Mucosa of stomach (tissue), 1 donor: ENCODE measurements around the gene GTPBP10.
"Not testable (repeated sequence)": the region's sequence is repeated elsewhere in the genome, so short reads cannot be mapped to it uniquely, and the experiment has no call there.

Source experiments
- H3K27me3 ChIP-seq: one replicate; pipeline ENCODE4 v1.7.0; 2013; ENCODE audit warnings: mild to moderate bottlenecking, low read length; ENCODE audit not compliant: control insufficient read depth, insufficient read depth
- H3K36me3 ChIP-seq: one replicate; pipeline ENCODE4 v1.7.0; 2013; ENCODE audit warnings: low read length; ENCODE audit not compliant: control insufficient read depth, insufficient read depth
- H3K4me1 ChIP-seq: one replicate; pipeline ENCODE4 v1.7.0; 2013; ENCODE audit warnings: mild to moderate bottlenecking, low read length; ENCODE audit not compliant: control insufficient read depth, insufficient read depth
- H3K4me3 ChIP-seq: one replicate; pipeline ENCODE4 v1.7.0; 2013; ENCODE audit warnings: low read length
- H3K9ac ChIP-seq: one replicate; pipeline ENCODE4 v1.7.0; 2013; ENCODE audit warnings: mild to moderate bottlenecking, low read length, moderate library complexity
- H3K9me3 ChIP-seq: one replicate; pipeline ENCODE4 v1.7.0; 2013; ENCODE audit warnings: mild to moderate bottlenecking, low read length, moderate library complexity; ENCODE audit not compliant: control insufficient read depth
- donor health status: Pancreatic carcinoma.

GTPBP10 gene

GRCh38 chr7:90326500-90326899, 20.0 kb upstream of the GTPBP10 start:
- H3K4me1 ChIP-seq = peaks cover under 1% of the 10 kb centered on the region
- H3K9me3 ChIP-seq = no peaks in the 10 kb centered on the region
- no peaks in the 10 kb centered on the region for H3K36me3 ChIP-seq
- H3K9ac ChIP-seq = no peak overlapping the region
- H3K27me3 ChIP-seq = peaks cover 14% of the 10 kb centered on the region
- no peak overlapping the region for H3K4me3 ChIP-seq

DNA sequence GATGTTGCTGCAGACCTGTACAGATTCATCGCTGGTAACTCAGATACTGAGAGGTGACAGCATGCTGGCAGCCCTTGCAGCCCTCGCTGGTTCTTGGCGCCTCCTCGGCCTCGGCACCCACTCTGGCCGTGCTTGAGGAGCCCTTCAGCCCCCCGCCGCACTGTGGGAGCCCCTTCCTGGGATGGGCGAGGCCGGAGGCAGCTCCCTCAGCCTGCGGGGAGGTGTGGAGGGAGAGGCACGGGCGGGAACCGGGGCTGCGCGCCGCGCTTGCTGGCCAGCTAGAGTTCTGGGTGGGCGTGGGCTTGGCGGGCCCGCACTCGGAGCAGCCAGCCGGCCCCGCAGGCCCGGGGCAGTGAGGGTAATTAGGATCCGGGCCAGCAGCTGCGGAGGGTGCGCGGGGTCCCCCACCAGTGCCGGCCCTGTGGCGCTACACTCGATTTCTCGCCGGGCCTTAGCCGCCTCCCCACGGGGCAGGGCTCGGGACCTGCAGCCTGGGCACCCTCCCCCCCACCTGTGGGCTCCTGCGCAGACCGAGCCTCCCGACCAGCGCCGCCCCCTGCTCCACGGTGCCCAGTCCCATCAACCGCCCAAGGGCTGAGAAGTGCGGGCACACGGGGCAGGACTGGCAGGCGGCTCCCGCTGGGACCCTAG, 12.2 kb upstream of the GTPBP10 start:
- no peak overlapping the region for H3K4me3 ChIP-seq
- H3K9me3 ChIP-seq = no peaks in the 10 kb centered on the region
- H3K27me3 ChIP-seq = no peaks in the 10 kb centered on the region
- H3K36me3 ChIP-seq = no peaks in the 10 kb centered on the region
- H3K4me1 ChIP-seq = no peaks in the 10 kb centered on the region
- no peak overlapping the region for H3K9ac ChIP-seq

- H3K27me3 ChIP-seq, H3K4me3 ChIP-seq, H3K9ac ChIP-seq, H3K9me3 ChIP-seq, H3K4me1 ChIP-seq, H3K36me3 ChIP-seq: not testable (repeated sequence)
Measured at GRCh38 chr7:90334926-90335325, 11.6 kb upstream of the GTPBP10 start.

GRCh38 chr7:90337106-90337505, 9.4 kb upstream of the GTPBP10 start:
- H3K9ac ChIP-seq = no peak overlapping the region
- no peaks in the 10 kb centered on the region for H3K9me3 ChIP-seq
- no peaks in the 10 kb centered on the region for H3K36me3 ChIP-seq
- no peaks in the 10 kb centered on the region for H3K4me1 ChIP-seq
- no peaks in the 10 kb centered on the region for H3K27me3 ChIP-seq
- H3K4me3 ChIP-seq = no peak overlapping the region

- Histone ChIP-seq H3K27me3 (no peaks in the 10 kb centered on the region), H3K9ac (no peak overlapping the region), H3K36me3 (no peaks in the 10 kb centered on the region), H3K9me3 (no peaks in the 10 kb centered on the region), H3K4me3 (no peak overlapping the region), H3K4me1 (peaks cover 16% of the 10 kb centered on the region)
Measured at GRCh38 chr7:90345016-90345415, 1.5 kb upstream of the GTPBP10 start.

DNA sequence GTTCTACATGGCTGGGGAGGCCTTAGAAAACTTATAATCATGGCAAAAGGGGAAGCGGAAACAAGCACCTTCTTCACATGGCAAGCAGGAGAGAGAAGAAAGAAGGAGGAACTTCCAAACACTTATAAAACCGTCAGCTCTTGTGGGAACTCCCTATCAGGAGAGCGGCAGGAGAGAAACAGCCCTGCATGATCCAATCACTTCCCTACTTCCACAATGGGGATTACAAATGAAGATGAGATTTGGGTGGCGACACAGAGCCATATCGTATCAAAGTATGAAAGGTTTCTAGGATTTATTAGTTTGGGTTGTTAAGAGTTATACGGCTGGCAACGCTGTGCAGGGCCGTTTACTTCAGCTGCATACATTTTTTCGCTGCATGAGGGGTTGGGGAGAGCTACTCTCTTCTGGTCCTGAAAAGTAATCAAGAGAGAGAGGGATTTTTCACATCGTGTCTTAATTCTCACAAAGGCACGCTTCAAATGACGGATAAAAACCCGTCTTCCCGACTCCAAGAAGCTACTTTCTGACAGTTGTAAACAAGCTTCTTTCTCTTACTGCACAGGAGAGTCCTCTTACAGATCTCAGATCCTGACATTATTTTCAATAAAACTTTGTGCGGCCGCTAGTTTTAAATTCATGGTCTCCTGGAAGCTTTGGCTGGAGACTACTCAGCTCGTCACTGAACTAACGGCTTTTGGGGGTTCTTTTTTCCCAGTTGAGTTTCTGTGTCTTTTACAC, 751 bp upstream of the GTPBP10 start:
- Histone ChIP-seq H3K4me1 (peaks cover 16% of the 10 kb centered on the region), H3K36me3 (no peaks in the 10 kb centered on the region), H3K9ac (peak overlapping the region; percentile 100), H3K9me3 (no peaks in the 10 kb centered on the region), H3K4me3 (peak overlapping the region; percentile 94), H3K27me3 (no peaks in the 10 kb centered on the region)

- Histone ChIP-seq H3K9ac (peak overlapping the region; percentile 100), H3K9me3 (no peaks in the 10 kb centered on the region), H3K27me3 (no peaks in the 10 kb centered on the region), H3K36me3 (no peaks in the 10 kb centered on the region), H3K4me3 (no peak overlapping the region), H3K4me1 (peaks cover 16% of the 10 kb centered on the region)
Measured at GRCh38 chr7:90347759-90348158, 1.2 kb downstream of the GTPBP10 start.

DNA sequence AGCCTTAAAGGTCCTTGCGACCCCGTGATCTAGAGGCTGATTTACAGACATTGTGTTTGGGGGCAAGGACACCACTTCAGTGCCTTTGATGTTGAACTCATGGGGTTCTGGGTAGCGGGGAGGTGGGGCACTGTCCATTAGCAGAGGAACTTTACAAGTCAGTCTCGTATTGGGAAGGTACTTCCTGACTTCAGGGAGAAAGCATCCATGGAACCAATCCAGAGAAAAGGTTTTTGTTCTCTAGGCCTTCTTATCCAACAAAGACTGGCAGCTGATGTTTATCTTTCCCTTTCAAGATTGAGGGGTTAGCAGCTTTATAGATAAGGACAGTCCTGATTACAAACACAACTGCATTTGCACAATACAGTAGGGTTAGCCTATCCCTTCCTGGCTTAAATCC, 2.8 kb downstream of the GTPBP10 start:
- Histone ChIP-seq H3K4me3 (no peak overlapping the region), H3K36me3 (no peaks in the 10 kb centered on the region), H3K27me3 (no peaks in the 10 kb centered on the region), H3K9me3 (no peaks in the 10 kb centered on the region), H3K9ac (no peak overlapping the region), H3K4me1 (peaks cover 16% of the 10 kb centered on the region)

DNA sequence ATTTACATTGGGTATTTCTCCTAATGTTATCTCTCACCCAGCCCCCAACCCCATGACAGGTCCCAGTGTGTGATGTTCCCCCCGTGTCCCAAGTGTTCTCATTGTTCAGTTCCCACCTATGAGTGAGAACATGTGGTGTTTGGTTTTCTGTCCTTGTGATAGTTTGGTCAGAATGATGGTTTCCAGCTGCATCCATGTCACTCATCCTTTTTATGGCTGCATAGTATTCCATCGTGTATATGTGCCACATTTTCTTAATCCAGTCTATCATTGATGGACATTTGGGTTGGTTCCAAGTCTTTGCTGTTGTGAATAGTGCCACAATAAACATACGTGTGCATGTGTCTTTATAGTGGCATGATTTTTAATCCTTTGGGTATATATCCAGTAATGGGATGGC, 3.5 kb downstream of the GTPBP10 start:
- H3K9me3 ChIP-seq, H3K4me3 ChIP-seq, H3K27me3 ChIP-seq, H3K36me3 ChIP-seq, H3K9ac ChIP-seq: not testable (repeated sequence)
- peaks cover 16% of the 10 kb centered on the region for H3K4me1 ChIP-seq

- Histone ChIP-seq H3K36me3 (no peaks in the 10 kb centered on the region), H3K27me3 (no peaks in the 10 kb centered on the region), H3K4me1 (peaks cover 16% of the 10 kb centered on the region), H3K9me3 (no peaks in the 10 kb centered on the region), H3K9ac (no peak overlapping the region), H3K4me3 (no peak overlapping the region)
Measured at GRCh38 chr7:90351987-90352386, 5.5 kb downstream of the GTPBP10 start.

DNA sequence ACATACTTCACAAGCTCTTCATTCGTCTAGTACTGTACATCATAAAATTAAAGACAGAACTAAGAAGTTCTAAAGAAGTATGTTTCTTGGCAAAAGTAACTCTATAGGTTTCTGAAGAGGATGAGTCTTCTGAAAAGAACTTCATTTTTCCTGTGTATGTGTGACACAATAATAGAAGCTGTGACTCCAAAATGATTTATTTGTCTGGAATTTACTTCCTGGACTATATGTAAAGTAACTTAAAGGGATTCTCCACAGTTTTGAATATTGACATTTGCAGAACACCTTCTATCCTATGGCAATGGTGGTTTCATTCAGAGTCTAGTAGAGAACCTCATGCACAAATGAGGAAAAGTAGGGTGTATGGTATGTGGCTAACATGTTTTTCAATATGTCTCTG, 36.9 kb downstream of the GTPBP10 start:
- Histone ChIP-seq H3K9me3 (no peaks in the 10 kb centered on the region), H3K36me3 (no peaks in the 10 kb centered on the region), H3K4me3 (no peak overlapping the region), H3K4me1 (no peaks in the 10 kb centered on the region), H3K27me3 (no peaks in the 10 kb centered on the region), H3K9ac (no peak overlapping the region)

GRCh38 chr7:90383861-90384260, 37.3 kb downstream of the GTPBP10 start:
- Histone ChIP-seq H3K9ac (no peak overlapping the region), H3K4me3 (no peak overlapping the region), H3K4me1 (no peaks in the 10 kb centered on the region), H3K27me3 (no peaks in the 10 kb centered on the region), H3K36me3 (no peaks in the 10 kb centered on the region), H3K9me3 (no peaks in the 10 kb centered on the region)
